Smooth muscle cell (in vitro differentiated cells): Measurements from ENCODE around the gene ALOX15. TPM values are rescaled to one million over a fixed set of nuclear protein-coding genes. Genes with fewer than 3 reads are reported as not detected.

Experiments
- DNase-seq: peaks from one replicate; lab custom pipeline; 2025; ENCODE audit not compliant: unreplicated experiment; lab: John Stamatoyannopoulos, UW
- H2AFZ ChIP-seq: fragments of 200-600 bp; sonication (generic); 2 replicates; pipeline ENCODE4 v1.6.0; 2016; ENCODE audit warnings: antibody characterized with exemption, low read depth, mild to moderate bottlenecking
- H3F3A ChIP-seq: fragments of 200-600 bp; sonication (generic); 2 replicates; pipeline ENCODE4 v1.6.0; 2017; ENCODE audit warnings: antibody characterized with exemption, low read depth
- H3K27ac ChIP-seq: fragments of 200-600 bp; sonication (generic); 2 replicates; pipeline ENCODE4 v1.5.1; 2016; ENCODE audit warnings: low read depth, mild to moderate bottlenecking
- H3K27me3 ChIP-seq: fragments of 200-600 bp; sonication (generic); 2 replicates; pipeline ENCODE4 v1.6.1; 2016; ENCODE audit warnings: low read depth, mild to moderate bottlenecking
- H3K36me3 ChIP-seq: fragments of 200-600 bp; sonication (generic); 2 replicates; pipeline ENCODE4 v1.5.1; 2016; ENCODE audit warnings: low read depth
- H3K4me1 ChIP-seq: fragments of 200-600 bp; sonication (generic); 2 replicates; pipeline ENCODE4 v1.5.1; 2016; ENCODE audit warnings: low read depth
- H3K4me2 ChIP-seq: fragments of 200-600 bp; sonication (generic); 2 replicates; pipeline ENCODE4 v1.6.0; 2016; ENCODE audit warnings: mild to moderate bottlenecking
- H3K4me3 ChIP-seq: fragments of 200-600 bp; sonication (generic); 2 replicates; pipeline ENCODE4 v1.5.1; 2016; ENCODE audit warnings: mild to moderate bottlenecking
- H3K79me2 ChIP-seq: fragments of 200-600 bp; sonication (generic); 2 replicates; pipeline ENCODE4 v1.6.0; 2016; ENCODE audit warnings: low read depth, mild to moderate bottlenecking
- H3K9ac ChIP-seq: fragments of 200-600 bp; sonication (generic); 2 replicates; pipeline ENCODE4 v1.6.0; 2016; ENCODE audit warnings: low read depth
- H3K9me3 ChIP-seq: fragments of 200-600 bp; sonication (generic); replicated peaks from 2 replicates; pipeline ENCODE4 v1.5.1; 2016; ENCODE audit warnings: low read depth
- H4K20me1 ChIP-seq: fragments of 200-600 bp; sonication (generic); 2 replicates; pipeline ENCODE4 v1.6.0; 2016; ENCODE audit warnings: low read depth
- WGBS: methylation state at CpG from one replicate; pipeline ENCODE4 v1.1.7; 2016; ENCODE audit warnings: low lambda C conversion rate; 5-methylcytosine and 5-hydroxymethylcytosine counted together
- polyA plus RNA-seq: library from polyadenylated mRNA; unstranded; fragments of >200 nt; fragmentation: Nextera tagmentation; extraction: Ambion mirVana; gene quantifications from 2 replicates; pipeline ENCODE4 v1.2.1, GENCODE V29; 2016
- total RNA-seq: library from RNA; depleted of rRNA; stranded (reverse); fragments of >200 nt; gene quantifications from 2 replicates; pipeline ENCODE4 v1.2.3, GENCODE V29; 2014
- TF ChIP-seq, protein P1 (sequence below): fragments of 200-600 bp; sonication (generic); IDR thresholded peaks from 2 replicates; pipeline ENCODE4 v1.5.1; 2017; ENCODE audit warnings: borderline replicate concordance, mild to moderate bottlenecking, antibody characterized with exemption; ENCODE audit not compliant: insufficient read depth, poor library complexity, severe bottlenecking

The ALOX15 gene
- total and polyA plus RNA-seq, 2 experiments from 2014 or later, result 0.32 TPM; not detected in 1

DNA sequence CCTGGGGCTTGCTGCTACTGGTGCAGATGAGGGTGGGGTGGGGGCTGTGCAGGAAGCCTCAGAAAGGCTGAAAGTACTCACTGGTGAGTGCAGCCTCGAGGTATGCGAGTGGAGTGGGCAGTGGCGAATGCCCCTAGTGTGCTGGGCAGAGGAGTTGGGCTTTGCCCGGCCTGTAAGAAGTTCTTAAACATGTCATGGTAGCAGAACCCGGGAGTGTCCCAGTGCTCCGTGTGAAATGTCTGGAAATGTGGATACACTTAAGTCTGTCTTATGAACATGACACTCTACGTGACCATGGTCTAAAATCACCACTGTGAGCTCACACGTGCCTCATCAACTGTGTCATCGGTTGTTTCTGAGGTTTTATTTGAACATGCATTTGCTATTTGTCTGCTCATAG is 55.4 kb downstream of the ALOX15 start:
- Histone ChIP-seq H2AFZ (no peak overlapping the region), H3K27ac (no peak overlapping the region), H3K9ac (no peak overlapping the region), H3K4me2 (peak overlapping the region; percentile 98), H3K79me2 (peaks cover 11% of the 10 kb centered on the region), H3K4me3 (peak overlapping the region; percentile 63), H3K36me3 (no peaks in the 10 kb centered on the region), H3K27me3 (no peaks in the 10 kb centered on the region), H4K20me1 (no peaks in the 10 kb centered on the region), H3F3A (peaks cover 11% of the 10 kb centered on the region), H3K9me3 (no peaks in the 10 kb centered on the region), H3K4me1 (peaks cover 6% of the 10 kb centered on the region)
- 54% methylated on average over 9 of the region's 9 CpGs for WGBS
- DNase-seq, result no peak
- TF ChIP-seq, protein P1, sequence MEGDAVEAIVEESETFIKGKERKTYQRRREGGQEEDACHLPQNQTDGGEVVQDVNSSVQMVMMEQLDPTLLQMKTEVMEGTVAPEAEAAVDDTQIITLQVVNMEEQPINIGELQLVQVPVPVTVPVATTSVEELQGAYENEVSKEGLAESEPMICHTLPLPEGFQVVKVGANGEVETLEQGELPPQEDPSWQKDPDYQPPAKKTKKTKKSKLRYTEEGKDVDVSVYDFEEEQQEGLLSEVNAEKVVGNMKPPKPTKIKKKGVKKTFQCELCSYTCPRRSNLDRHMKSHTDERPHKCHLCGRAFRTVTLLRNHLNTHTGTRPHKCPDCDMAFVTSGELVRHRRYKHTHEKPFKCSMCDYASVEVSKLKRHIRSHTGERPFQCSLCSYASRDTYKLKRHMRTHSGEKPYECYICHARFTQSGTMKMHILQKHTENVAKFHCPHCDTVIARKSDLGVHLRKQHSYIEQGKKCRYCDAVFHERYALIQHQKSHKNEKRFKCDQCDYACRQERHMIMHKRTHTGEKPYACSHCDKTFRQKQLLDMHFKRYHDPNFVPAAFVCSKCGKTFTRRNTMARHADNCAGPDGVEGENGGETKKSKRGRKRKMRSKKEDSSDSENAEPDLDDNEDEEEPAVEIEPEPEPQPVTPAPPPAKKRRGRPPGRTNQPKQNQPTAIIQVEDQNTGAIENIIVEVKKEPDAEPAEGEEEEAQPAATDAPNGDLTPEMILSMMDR, result no peak

DNA sequence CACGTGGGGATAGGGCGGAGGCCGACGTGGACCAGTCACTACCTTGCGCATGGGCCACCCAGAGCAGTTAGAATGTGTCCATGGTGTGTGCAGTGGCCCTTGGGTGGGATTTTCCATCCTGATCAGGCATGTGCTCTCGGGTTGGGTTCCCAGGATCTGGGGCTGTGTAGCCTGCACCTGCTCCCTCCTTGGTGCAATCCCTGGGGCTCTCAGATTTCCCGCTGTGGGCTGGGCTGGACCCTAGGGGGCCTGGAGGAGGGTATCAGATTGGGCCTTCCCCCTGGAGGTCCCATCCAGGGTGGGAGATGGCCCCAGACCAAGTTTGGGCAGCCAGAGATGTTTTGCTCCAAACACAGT is 55.9 kb downstream of the ALOX15 start:
- H3K4me1 ChIP-seq, result peaks cover 6% of the 10 kb centered on the region
- no peaks in the 10 kb centered on the region for H4K20me1 ChIP-seq
- no peak overlapping the region for H3K27ac ChIP-seq
- H3K79me2 ChIP-seq, result peaks cover 11% of the 10 kb centered on the region
- WGBS, result 70% methylated on average over 7 of the region's 7 CpGs
- no peaks in the 10 kb centered on the region for H3K27me3 ChIP-seq
- peak overlapping the region; percentile 63 for H3K4me3 ChIP-seq
- no peaks in the 10 kb centered on the region for H3K36me3 ChIP-seq
- DNase-seq, result no peak
- peaks cover 11% of the 10 kb centered on the region for H3F3A ChIP-seq
- H3K9ac ChIP-seq, result no peak overlapping the region
- H3K9me3 ChIP-seq, result no peaks in the 10 kb centered on the region
- H2AFZ ChIP-seq, result no peak overlapping the region
- peak overlapping the region; percentile 98 for H3K4me2 ChIP-seq
- TF ChIP-seq, protein P1, result no peak

DNA sequence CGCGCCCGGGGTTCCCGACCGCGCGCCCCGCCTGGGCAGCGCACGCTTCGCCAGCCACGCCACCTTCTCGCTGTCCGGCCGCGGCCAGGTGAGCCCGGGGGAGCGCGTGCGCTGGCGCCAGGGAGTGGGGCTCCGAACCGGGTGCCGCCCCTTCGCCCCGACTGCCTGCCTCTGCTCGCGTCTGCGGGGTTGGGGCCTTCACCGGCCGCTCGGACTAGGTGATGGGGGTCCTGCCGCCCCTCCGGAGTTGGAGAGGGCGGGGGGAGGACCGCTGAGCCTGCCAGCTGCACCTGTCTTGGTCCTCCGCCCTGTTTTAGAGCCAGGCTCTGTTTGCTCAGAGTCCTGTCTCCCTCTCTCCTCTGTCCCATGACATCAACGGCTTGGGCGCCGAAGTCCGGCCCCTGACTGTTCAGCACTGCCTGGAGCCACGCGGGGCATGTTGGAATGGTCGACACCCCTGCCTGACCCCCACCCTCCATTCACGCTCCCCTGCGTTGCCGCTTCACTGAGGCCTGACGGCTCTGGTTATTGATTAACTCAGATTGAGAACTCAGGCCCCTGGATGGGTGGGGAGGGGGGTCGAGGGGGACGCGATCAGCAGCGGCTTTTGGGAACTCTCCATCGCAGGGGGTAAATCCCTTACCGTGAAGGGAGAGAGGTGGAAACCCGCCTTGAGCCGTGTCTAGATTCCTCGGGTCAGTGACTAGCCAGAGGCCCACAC is 56.4 kb downstream of the ALOX15 start:
- Histone ChIP-seq H2AFZ (no peak overlapping the region), H3K27me3 (no peaks in the 10 kb centered on the region), H3K9me3 (no peaks in the 10 kb centered on the region), H3K4me3 (peak overlapping the region; percentile 63), H3K79me2 (peaks cover 11% of the 10 kb centered on the region), H3K4me1 (peaks cover 6% of the 10 kb centered on the region), H3K9ac (no peak overlapping the region), H4K20me1 (no peaks in the 10 kb centered on the region), H3K4me2 (peak overlapping the region; percentile 98), H3F3A (peaks cover 11% of the 10 kb centered on the region), H3K36me3 (no peaks in the 10 kb centered on the region), H3K27ac (no peak overlapping the region)
- no peak for DNase-seq
- WGBS, result 14% methylated on average over 55 of the region's 57 CpGs
- TF ChIP-seq, protein P1, result no peak
